Hepatocyte (in vitro differentiated cells): ENCODE results near the gene TMEM135. TPM values are rescaled to one million over a fixed set of nuclear protein-coding genes. Genes with fewer than 3 reads are reported as not detected.

Experiments used
- DNase-seq: peaks from one replicate; pipeline ENCODE4 v3.0.0-alpha.2; 2016; ENCODE audit warnings: low spot score
- H2AFZ ChIP-seq: fragments of 200-600 bp; sonication (generic); 2 replicates; pipeline ENCODE4 v1.6.0; 2016; ENCODE audit warnings: antibody characterized with exemption, mild to moderate bottlenecking
- H3K27ac ChIP-seq: fragments of 200-600 bp; sonication (generic); 2 replicates; pipeline ENCODE4 v1.5.1; 2016; ENCODE audit warnings: mild to moderate bottlenecking
- H3K27me3 ChIP-seq: fragments of 200-600 bp; sonication (generic); 2 replicates; pipeline ENCODE4 v1.6.1; 2016
- H3K36me3 ChIP-seq: fragments of 200-600 bp; sonication (generic); replicated peaks from 2 replicates; pipeline ENCODE4 v1.5.1; 2016; ENCODE audit warnings: low read depth; ENCODE audit not compliant: insufficient read depth
- H3K4me1 ChIP-seq: fragments of 200-600 bp; sonication (generic); 2 replicates; pipeline ENCODE4 v1.5.1; 2016; ENCODE audit warnings: mild to moderate bottlenecking, moderate library complexity; ENCODE audit not compliant: insufficient read depth
- H3K4me2 ChIP-seq: fragments of 200-600 bp; sonication (generic); 2 replicates; pipeline ENCODE4 v1.6.0; 2016
- H3K4me3 ChIP-seq: fragments of 200-600 bp; sonication (generic); 2 replicates; pipeline ENCODE4 v1.5.1; 2016; ENCODE audit warnings: mild to moderate bottlenecking
- H3K79me2 ChIP-seq: fragments of 200-600 bp; sonication (generic); 2 replicates; pipeline ENCODE4 v1.6.0; 2017; ENCODE audit warnings: mild to moderate bottlenecking
- H3K9me2 ChIP-seq: fragments of 200-600 bp; sonication (generic); replicated peaks from 2 replicates; pipeline ENCODE4 v1.6.0; 2017; ENCODE audit warnings: mild to moderate bottlenecking; ENCODE audit not compliant: insufficient read depth
- H3K9me3 ChIP-seq: fragments of 200-600 bp; sonication (generic); 2 replicates; pipeline ENCODE4 v1.5.1; 2016; ENCODE audit warnings: low read depth, mild to moderate bottlenecking
- H4K20me1 ChIP-seq: fragments of 200-600 bp; sonication (generic); 2 replicates; pipeline ENCODE4 v1.6.0; 2016; ENCODE audit warnings: mild to moderate bottlenecking; ENCODE audit not compliant: insufficient read depth, poor library complexity, severe bottlenecking
- CTCF ChIP-seq: fragments of 200-600 bp; sonication (generic); IDR thresholded peaks from 2 replicates; pipeline ENCODE4 v1.5.1; 2016; ENCODE audit warnings: antibody characterized with exemption, mild to moderate bottlenecking; ENCODE audit not compliant: poor library complexity
- EZH2 ChIP-seq: fragments of 200-600 bp; sonication (generic); IDR thresholded peaks from 2 replicates; pipeline ENCODE4 v1.6.1; 2016; ENCODE audit warnings: antibody characterized with exemption, mild to moderate bottlenecking, borderline replicate concordance
- EZH2phosphoT487 ChIP-seq: fragments of 200-600 bp; sonication (generic); IDR thresholded peaks from one replicate; pipeline ENCODE4 v1.6.1; 2018; ENCODE audit warnings: antibody characterized with exemption, mild to moderate bottlenecking, low read depth, moderate library complexity; ENCODE audit not compliant: unreplicated experiment, severe bottlenecking
- WGBS: methylation state at CpG from one replicate; pipeline ENCODE4 v1.1.6; 2016; ENCODE audit warnings: low lambda C conversion rate; ENCODE audit errors: missing lambda C conversion rate; 5-methylcytosine and 5-hydroxymethylcytosine counted together
- polyA plus RNA-seq: library from polyadenylated mRNA; unstranded; fragments of >200 nt; fragmentation: Nextera tagmentation; extraction: Ambion mirVana; gene quantifications from 2 replicates; pipeline ENCODE4 v1.2.1, GENCODE V29; 2016
- total RNA-seq: library from RNA; depleted of rRNA; stranded (reverse); fragments of >200 nt; gene quantifications from 2 replicates; pipeline ENCODE4 v1.2.3, GENCODE V29; 2014

The TMEM135 gene
- total and polyA plus RNA-seq, 2 experiments from 2014 or later: 26.7 to 52.0 TPM

DNA sequence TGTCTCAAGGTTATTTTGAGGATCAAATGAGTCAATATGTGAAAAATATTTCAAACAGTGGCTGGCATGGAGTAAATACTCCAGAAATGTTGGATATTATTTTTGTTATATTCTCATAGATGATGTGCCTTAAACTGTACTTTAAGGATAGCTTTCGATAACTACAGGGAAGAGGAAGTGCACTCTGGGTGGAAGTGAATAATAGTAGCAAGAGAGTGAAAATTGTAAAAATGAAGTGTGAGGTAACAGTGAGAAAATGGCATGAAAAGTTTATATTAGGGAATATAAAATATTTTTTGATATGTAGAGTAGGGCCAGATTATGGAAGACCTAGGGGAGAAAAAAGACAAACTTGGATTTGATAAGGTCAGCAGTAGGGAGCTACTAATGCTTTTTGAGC lies 258.9 kb downstream of the TMEM135 start:
- H3K9me3 ChIP-seq: no peaks in the 10 kb centered on the region
- TF ChIP-seq EZH2: no peak
- peaks cover 4% of the 10 kb centered on the region for H3K4me1 ChIP-seq
- H3K4me2 ChIP-seq: no peak overlapping the region
- WGBS: 97% methylated on average over 1 of the region's 1 CpG
- H2AFZ ChIP-seq: no peak overlapping the region
- no peaks in the 10 kb centered on the region for H4K20me1 ChIP-seq
- no peak for DNase-seq
- H3K27me3 ChIP-seq: no peaks in the 10 kb centered on the region
- no peaks in the 10 kb centered on the region for H3K79me2 ChIP-seq
- H3K36me3 ChIP-seq: no peaks in the 10 kb centered on the region
- H3K4me3 ChIP-seq: no peak overlapping the region
- no peaks in the 10 kb centered on the region for H3K9me2 ChIP-seq
- H3K27ac ChIP-seq: no peak overlapping the region

DNA sequence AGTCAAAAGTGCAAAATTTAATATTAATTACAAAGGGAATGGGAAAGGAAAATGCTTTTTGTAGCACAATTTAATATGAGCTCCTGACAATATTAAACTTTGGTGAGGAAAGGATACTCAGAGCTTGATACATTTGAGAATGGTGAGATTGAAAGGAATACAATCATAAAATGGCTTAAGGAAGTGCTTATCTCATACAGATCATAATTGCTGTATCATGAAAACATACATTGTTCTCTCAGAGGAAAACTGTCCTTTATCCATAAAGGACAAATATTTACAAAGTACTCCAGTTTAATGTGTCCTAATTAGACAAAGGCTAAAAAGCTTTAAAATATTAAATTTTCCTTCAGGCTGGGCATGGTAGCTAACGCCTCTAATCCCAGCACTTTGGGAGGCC lies 260.4 kb downstream of the TMEM135 start:
- no peaks in the 10 kb centered on the region for H3K9me2 ChIP-seq
- no peak overlapping the region for H3K27ac ChIP-seq
- H3K4me1 ChIP-seq: peaks cover 4% of the 10 kb centered on the region
- no peaks in the 10 kb centered on the region for H3K79me2 ChIP-seq
- TF ChIP-seq CTCF: no peak
- TF ChIP-seq EZH2: no peak
- TF ChIP-seq EZH2phosphoT487: no peak
- H4K20me1 ChIP-seq: no peaks in the 10 kb centered on the region
- no peaks in the 10 kb centered on the region for H3K27me3 ChIP-seq
- no peak overlapping the region for H2AFZ ChIP-seq
- no peak for DNase-seq
- H3K9me3 ChIP-seq: no peaks in the 10 kb centered on the region
- no peak overlapping the region for H3K4me2 ChIP-seq
- WGBS: 86% methylated on average over 1 of the region's 1 CpG
- no peaks in the 10 kb centered on the region for H3K36me3 ChIP-seq
- H3K4me3 ChIP-seq: no peak overlapping the region

DNA sequence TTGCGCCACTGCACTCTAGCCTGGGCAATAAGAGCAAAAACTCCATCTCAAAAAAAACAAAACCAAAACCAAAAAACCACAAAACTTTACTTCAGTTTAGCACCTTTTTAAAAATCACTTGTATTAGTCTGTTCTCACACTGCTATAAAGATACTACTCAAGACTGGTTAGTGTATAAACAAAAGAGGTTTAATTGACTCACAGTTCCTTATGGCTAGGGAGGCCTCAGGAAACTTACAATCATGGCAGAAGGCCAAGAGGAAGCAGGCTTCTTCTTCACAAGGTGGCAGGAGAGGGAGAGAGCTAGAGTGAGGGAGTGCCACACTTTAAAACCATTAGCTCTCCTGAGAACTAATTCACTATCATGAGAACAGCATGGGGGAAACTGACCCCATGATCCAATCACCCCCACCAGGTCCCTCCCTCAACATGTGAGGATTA lies 261.3 kb downstream of the TMEM135 start:
- Histone ChIP-seq H3K27ac (no peak overlapping the region), H3K36me3 (no peaks in the 10 kb centered on the region), H3K4me2 (no peak overlapping the region), H3K9me3 (no peaks in the 10 kb centered on the region), H3K79me2 (no peaks in the 10 kb centered on the region), H3K27me3 (no peaks in the 10 kb centered on the region), H3K4me1 (peaks cover 4% of the 10 kb centered on the region), H2AFZ (no peak overlapping the region), H4K20me1 (no peaks in the 10 kb centered on the region), H3K9me2 (no peaks in the 10 kb centered on the region), H3K4me3 (no peak overlapping the region)
- DNase-seq: no peak
- TF ChIP-seq EZH2: no peak
- no peak for TF ChIP-seq EZH2phosphoT487
- no peak for TF ChIP-seq CTCF
- WGBS: 95% methylated on average over 1 of the region's 1 CpG

DNA sequence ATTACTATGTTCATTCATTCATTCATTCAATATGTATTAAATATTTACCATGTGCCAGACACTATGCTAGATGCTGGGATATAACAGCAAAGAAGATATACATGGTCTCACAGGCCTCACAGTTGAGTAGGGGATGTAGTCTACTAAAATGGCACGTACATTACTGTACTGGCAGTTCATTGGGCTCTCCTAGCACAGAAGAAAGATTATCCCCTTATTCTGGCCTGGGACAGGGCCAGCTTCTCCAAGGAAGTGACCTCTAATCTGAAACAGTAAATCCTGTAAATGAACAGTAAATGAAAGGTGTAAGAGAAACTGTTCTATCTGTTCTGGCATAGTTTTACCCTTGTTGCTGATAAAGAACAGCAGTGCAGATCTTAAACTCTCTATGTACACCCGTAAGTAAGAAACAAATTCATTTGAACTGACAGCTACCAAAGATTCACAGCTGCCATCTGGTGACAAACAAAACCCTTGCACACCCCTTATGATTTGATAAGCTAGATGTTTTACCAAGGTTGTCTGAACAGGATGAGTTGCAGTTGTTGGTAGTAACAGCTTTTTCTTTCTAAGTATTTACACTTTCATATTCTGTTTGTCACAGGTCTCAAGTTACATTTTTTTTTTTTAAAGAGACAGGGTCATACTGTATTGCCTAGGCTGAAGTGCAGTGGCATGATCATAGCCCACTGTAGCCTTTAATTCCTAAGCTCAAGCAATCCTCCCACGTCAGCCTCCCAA lies 263.1 kb downstream of the TMEM135 start:
- Histone ChIP-seq H3K27me3 (no peaks in the 10 kb centered on the region), H4K20me1 (no peaks in the 10 kb centered on the region), H3K79me2 (no peaks in the 10 kb centered on the region), H3K4me3 (no peak overlapping the region), H3K27ac (no peak overlapping the region), H3K9me2 (no peaks in the 10 kb centered on the region), H3K4me2 (peak overlapping the region; percentile 6), H3K4me1 (peaks cover 4% of the 10 kb centered on the region), H3K36me3 (no peaks in the 10 kb centered on the region), H2AFZ (no peak overlapping the region), H3K9me3 (no peaks in the 10 kb centered on the region)
- no peak for DNase-seq
- no peak for TF ChIP-seq CTCF
- TF ChIP-seq EZH2phosphoT487: no peak
- no peak for TF ChIP-seq EZH2
- WGBS: 68% methylated on average over 3 of the region's 3 CpGs
